ENCODE measurements around the gene SETBP1.

GRCh38 chr18:44869533-44869932, 188.8 kb downstream of the SETBP1 start:
- TF ChIP-seq CTCF (IDR thresholded peaks at IDR 0.05) = no peak
- no peak for TF ChIP-seq EP300 (IDR thresholded peaks at IDR 0.05)
- no peak for TF ChIP-seq POLR2A (IDR thresholded peaks at IDR 0.05)
- TF ChIP-seq POLR2AphosphoS5 (IDR thresholded peaks at IDR 0.05) = no peak

All from stomach (tissue), 4 donors.